SK-N-SH (cell line): ENCODE results near the gene TMEM131L. TPM values are rescaled to one million over a fixed set of nuclear protein-coding genes. Genes with fewer than 3 reads are reported as not detected.

ENCODE experiments used
- CTCF ChIA-PET: fragments of 300-600, 350-600 bp; formaldehyde crosslinking; extraction: SDS; loops from one replicate; lab custom pipeline; 2021; lab: Yijun Ruan, JAX
- POLR2A ChIA-PET: fragments of 350-600 bp; sonication (Branson Sonifier 250); formaldehyde crosslinking; extraction: SDS; loops from one replicate; lab custom pipeline; 2020; ENCODE audit warnings: antibody characterized with exemption, inconsistent platforms; lab: Yijun Ruan, JAX
- DNase-seq: peaks from one replicate; pipeline ENCODE4 v3.0.0; 2012
- H2AFZ ChIP-seq: fragments of 200-600 bp; sonication (generic); 2 replicates; pipeline ENCODE4 v1.8.1; 2016; ENCODE audit warnings: antibody characterized with exemption, mild to moderate bottlenecking, low read depth
- H3F3A ChIP-seq: fragments of 200-600 bp; sonication (generic); replicated peaks from 2 replicates; pipeline ENCODE3; 2016; ENCODE audit warnings: antibody characterized with exemption, mild to moderate bottlenecking; ENCODE audit not compliant: insufficient read depth
- H3K27ac ChIP-seq, 2 experiments: fragments of 200-500 bp in 1 of 2; fragments of 200-600 bp in 1 of 2; sonication (Bioruptor generic) in 1 of 2; sonication (generic), shearing (Covaris generic) in 1 of 2; 2 replicates each; pipeline versions ENCODE4 v1.5.1 to v1.6.1; 2014 to 2016; ENCODE audit warnings: low read depth in 2 of 2, inconsistent platforms in 1 of 2, low read length in 1 of 2, mild to moderate bottlenecking in 1 of 2, mixed read lengths in 1 of 2
- H3K27me3 ChIP-seq: fragments of 200-600 bp; sonication (generic), shearing (Covaris generic); 2 replicates; pipeline ENCODE4 v1.6.1; 2016; ENCODE audit warnings: mixed run types; ENCODE audit not compliant: insufficient read depth
- H3K36me3 ChIP-seq, 2 experiments: fragments of 200-500 bp in 1 of 2; fragments of 200-600 bp in 1 of 2; sonication (Bioruptor generic) in 1 of 2; sonication (generic) in 1 of 2; replicated peaks in 1 of 2; 2 replicates each; pipeline versions ENCODE3 to v1.5.1; 2014 to 2016; ENCODE audit warnings: low read length in 1 of 2, mild to moderate bottlenecking in 1 of 2; ENCODE audit not compliant: insufficient read depth in 2 of 2, control insufficient read depth in 1 of 2
- H3K4me1 ChIP-seq, 2 experiments: fragments of 200-500 bp in 1 of 2; fragments of 200-600 bp in 1 of 2; sonication (Bioruptor generic) in 1 of 2; sonication (generic), shearing (Covaris generic) in 1 of 2; 2 replicates each; pipeline versions ENCODE4 v1.5.1 to v1.6.1; 2014 to 2016; ENCODE audit warnings: low read depth in 1 of 2, low read length in 1 of 2, mixed run types in 1 of 2; ENCODE audit not compliant: insufficient read depth in 2 of 2, control insufficient read depth in 1 of 2
- H3K4me2 ChIP-seq: fragments of 200-600 bp; sonication (generic), shearing (Covaris generic); 2 replicates; pipeline ENCODE4 v1.6.1; 2017; ENCODE audit warnings: mixed run types
- H3K4me3 ChIP-seq, 2 experiments: fragments of 200-500 bp in 1 of 2; fragments of 200-600 bp in 1 of 2; sonication (Bioruptor generic) in 1 of 2; sonication (generic), shearing (Covaris generic) in 1 of 2; 2 replicates each; pipeline versions ENCODE4 v1.5.1 to v1.8.1; 2014 to 2016; ENCODE audit warnings: low read depth in 2 of 2, inconsistent platforms in 1 of 2, low read length in 1 of 2, mild to moderate bottlenecking in 1 of 2, mixed read lengths in 1 of 2, moderate library complexity in 1 of 2
- H3K79me2 ChIP-seq: fragments of 200-600 bp; sonication (generic); 2 replicates; pipeline ENCODE4 v1.8.1; 2017; ENCODE audit warnings: mild to moderate bottlenecking; ENCODE audit not compliant: insufficient read depth
- H3K9ac ChIP-seq: fragments of 200-600 bp; sonication (generic); 2 replicates; pipeline ENCODE4 v1.6.1; 2017; ENCODE audit warnings: mixed run types
- H3K9me2 ChIP-seq: fragments of 200-600 bp; sonication (generic); 2 replicates; pipeline ENCODE4 v1.6.1; 2017; ENCODE audit warnings: mixed run types
- H3K9me3 ChIP-seq: fragments of 200-600 bp; sonication (generic); 2 replicates; pipeline ENCODE4 v1.6.1; 2017; ENCODE audit warnings: mixed run types, mild to moderate bottlenecking, moderate library complexity
- H4K20me1 ChIP-seq: fragments of 200-600 bp; sonication (generic); 2 replicates; pipeline ENCODE4 v1.6.1; 2017; ENCODE audit warnings: mild to moderate bottlenecking, mixed run types; ENCODE audit not compliant: insufficient read depth
- CHD2 ChIP-seq: fragments of 150-350 bp; IDR thresholded peaks from 2 replicates; pipeline ENCODE4 v1.6.1; 2018; ENCODE audit warnings: low read length; ENCODE audit not compliant: partially characterized antibody
- EZH2phosphoT487 ChIP-seq: fragments of 200-600 bp; sonication (generic); IDR thresholded peaks from 2 replicates; pipeline ENCODE4 v1.6.1; 2017; ENCODE audit warnings: low read depth, mixed run types, mild to moderate bottlenecking, antibody characterized with exemption, moderate library complexity, borderline replicate concordance
- FOXJ3 ChIP-seq: sonication (generic); formaldehyde crosslinking; IDR thresholded peaks from 2 replicates; pipeline ENCODE4 v1.5.1; 2020; ENCODE audit warnings: mild to moderate bottlenecking, missing genetic modification reagents
- FOXM1 ChIP-seq: IDR thresholded peaks from 2 replicates; pipeline ENCODE4 v1.4.0; 2012; ENCODE audit warnings: low read depth, mild to moderate bottlenecking
- GABPA ChIP-seq: IDR thresholded peaks from 2 replicates; pipeline ENCODE4 v1.4.0; 2012; ENCODE audit warnings: low read depth, mild to moderate bottlenecking
- JUND ChIP-seq: IDR thresholded peaks from 2 replicates; pipeline ENCODE4 v1.4.0; 2012
- MEF2A ChIP-seq: IDR thresholded peaks from 2 replicates; pipeline ENCODE4 v1.4.0; 2012; ENCODE audit warnings: low read depth, borderline replicate concordance
- NFIC ChIP-seq: IDR thresholded peaks from 2 replicates; pipeline ENCODE4 v1.4.0; 2012; ENCODE audit warnings: borderline replicate concordance
- NRF1 ChIP-seq: IDR thresholded peaks from 2 replicates; pipeline ENCODE4 v1.6.1; 2012; ENCODE audit warnings: low read depth, mild to moderate bottlenecking, low read length
- POLR2AphosphoS5 ChIP-seq: IDR thresholded peaks from 2 replicates; pipeline ENCODE4 v1.6.1; 2012; ENCODE audit warnings: low read depth, low read length
- RCOR1 ChIP-seq: fragments of 150-350 bp; IDR thresholded peaks from 2 replicates; pipeline ENCODE4 v1.6.1; 2017; ENCODE audit warnings: antibody characterized with exemption, low read length
- REST ChIP-seq: IDR thresholded peaks from 2 replicates; pipeline ENCODE4 v1.6.1; 2012; ENCODE audit warnings: mild to moderate bottlenecking, low read depth, low read length, moderate library complexity
- SIN3A ChIP-seq: IDR thresholded peaks from 2 replicates; pipeline ENCODE4 v1.6.1; 2012; ENCODE audit warnings: low read depth, mild to moderate bottlenecking, low read length, moderate library complexity, borderline replicate concordance
- SMC3 ChIP-seq: IDR thresholded peaks from 2 replicates; pipeline ENCODE4 v1.6.1; 2012; ENCODE audit warnings: low read depth, low read length, improper control_type of control experiment
- TAF1 ChIP-seq: IDR thresholded peaks from 2 replicates; pipeline ENCODE4 v1.6.1; 2012; ENCODE audit warnings: low read depth, mild to moderate bottlenecking, low read length, moderate library complexity, borderline replicate concordance
- TEAD4 ChIP-seq: IDR thresholded peaks from 2 replicates; pipeline ENCODE4 v1.4.0; 2012; ENCODE audit warnings: mild to moderate bottlenecking, borderline replicate concordance; ENCODE audit not compliant: insufficient read depth
- USF1 ChIP-seq: IDR thresholded peaks from 2 replicates; pipeline ENCODE4 v1.4.0; 2012; ENCODE audit warnings: low read depth, borderline replicate concordance
- WGBS: methylation state at CpG from one replicate; pipeline ENCODE4 v1.1.6; 2017; ENCODE audit warnings: low lambda C conversion rate; 5-methylcytosine and 5-hydroxymethylcytosine counted together
- polyA plus RNA-seq, 3 experiments: library from polyadenylated mRNA; depleted of rRNA; stranded (reverse); fragments of >200 nt; gene quantifications; 2 replicates each; pipeline ENCODE4 v1.2.3, GENCODE V29; 2012
- TF ChIP-seq, protein P1 (sequence below): fragments of 150-350 bp; IDR thresholded peaks from 2 replicates; pipeline ENCODE4 v1.6.1; 2017; ENCODE audit warnings: antibody characterized with exemption, low read length, low read depth, borderline replicate concordance
- TF ChIP-seq, protein P2 (sequence below): fragments of 150-350 bp; IDR thresholded peaks from 2 replicates; pipeline ENCODE4 v1.6.1; 2016; ENCODE audit warnings: mild to moderate bottlenecking, low read depth, low read length

TMEM131L gene
- polyA plus RNA-seq, 1 of the 3 experiments (the other 2 are of a cell fraction) = 6.2 TPM

DNA sequence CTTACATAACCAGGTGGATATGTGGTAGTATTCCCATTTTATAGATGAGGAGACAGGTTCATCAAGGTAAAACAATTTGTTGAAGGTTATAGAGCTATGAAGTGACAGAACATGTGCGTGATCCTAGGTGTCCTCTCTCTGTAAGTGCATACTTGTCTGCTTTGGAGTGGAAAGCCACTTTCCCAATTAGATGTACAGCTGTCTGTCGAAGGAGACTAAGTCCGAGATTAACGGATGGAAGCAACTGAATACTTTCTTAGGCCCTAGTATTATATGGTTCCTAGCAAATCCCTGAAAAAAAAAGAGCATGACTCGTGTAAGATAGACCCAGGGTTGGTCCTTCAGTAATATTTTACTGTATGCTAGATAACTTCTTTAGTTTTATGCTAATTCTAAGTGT is 19.7 kb downstream of the TMEM131L start:
- H3K4me1 ChIP-seq = peaks cover 0 to 47% of the 10 kb centered on the region in 2 experiments; a peak in 3 of 4 replicates
- H3F3A ChIP-seq = peaks cover 11% of the 10 kb centered on the region
- no peaks in the 10 kb centered on the region for H3K27me3 ChIP-seq
- H3K9ac ChIP-seq = no peak overlapping the region
- no peak overlapping the region for H3K4me3 ChIP-seq
- H2AFZ ChIP-seq = no peak overlapping the region
- no peak for DNase-seq
- TF ChIP-seq MEF2A (no peak), GABPA (no peak), TAF1 (no peak), RCOR1 (no peak), SIN3A (no peak), SMC3 (no peak), POLR2AphosphoS5 (no peak), NRF1 (no peak)
- H3K9me2 ChIP-seq = no peaks in the 10 kb centered on the region
- H3K79me2 ChIP-seq = peaks cover 5% of the 10 kb centered on the region; the same call in 1 of the 2 replicates
- no peaks in the 10 kb centered on the region for H3K36me3 ChIP-seq
- ChIA-PET POLR2A (no interaction called here), CTCF (interaction anchor here (0.6 to 1.6 kb wide), 3 partner anchors 9 to 23 kb away, joined by 3 to 4 read pairs (median 3); no protein-coding TSS in a partner anchor)
- H3K4me2 ChIP-seq = peak overlapping the region; percentile 63
- 87% methylated on average over 5 of the region's 5 CpGs for WGBS
- H4K20me1 ChIP-seq = no peaks in the 10 kb centered on the region
- no peaks in the 10 kb centered on the region for H3K9me3 ChIP-seq
- H3K27ac ChIP-seq = peak overlapping the region in 1 of 2 experiments; percentile 71; a peak in 3 of 4 replicates

DNA sequence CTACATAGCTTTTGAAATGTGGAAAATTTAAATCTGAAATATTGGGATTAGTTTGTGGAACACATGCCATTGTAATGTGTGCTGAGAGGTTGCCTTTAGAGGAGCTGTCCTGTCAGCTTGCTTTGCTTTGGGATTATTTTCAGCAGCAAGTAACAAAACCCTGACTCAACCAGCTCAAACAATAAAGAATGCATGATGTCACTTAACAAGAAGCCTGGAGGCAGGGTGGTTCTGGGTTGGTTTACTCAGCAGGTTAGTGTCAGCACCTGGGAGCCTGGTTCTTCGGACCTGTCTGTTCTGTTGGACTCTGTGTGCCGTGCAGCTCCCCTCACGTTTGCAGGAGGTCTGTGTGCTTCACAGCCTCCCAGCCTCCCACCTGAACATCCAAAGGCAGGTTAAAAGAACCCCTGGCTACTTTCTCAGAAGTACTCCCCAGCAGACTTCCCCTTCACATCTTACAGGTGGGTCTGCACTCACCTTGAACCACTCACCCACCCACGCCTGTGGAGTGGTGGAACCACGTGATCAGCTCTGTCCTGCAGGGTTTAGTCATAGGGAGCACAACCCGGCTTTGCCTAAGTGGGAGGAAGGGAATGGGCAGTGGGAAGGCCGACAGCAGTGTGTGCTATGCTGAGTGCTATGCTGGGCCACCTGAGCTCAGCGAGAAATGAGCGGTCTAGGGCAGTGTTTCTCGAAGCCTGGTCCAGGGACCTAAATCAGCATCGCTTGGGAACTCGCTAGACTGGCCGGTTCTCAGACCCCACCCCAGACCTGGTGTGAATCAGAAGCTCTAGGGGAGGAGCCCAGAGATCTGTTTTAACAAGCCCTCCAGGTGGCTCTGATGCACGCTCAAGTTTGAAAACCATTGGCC is 20.4 kb downstream of the TMEM131L start:
- Histone ChIP-seq H3K4me3 (no peak overlapping the region), H3F3A (peaks cover 11% of the 10 kb centered on the region), H3K27ac (peak overlapping the region in 1 of 2 experiments; percentile 71; a peak in 2 of 4 replicates), H3K27me3 (no peaks in the 10 kb centered on the region), H3K9me2 (no peaks in the 10 kb centered on the region), H3K9ac (0 out of 2 replicates have a peak overlapping the region, but pooled peaks have one; percentile 4), H3K36me3 (no peaks in the 10 kb centered on the region), H3K9me3 (no peaks in the 10 kb centered on the region), H3K79me2 (peaks cover 10% of the 10 kb centered on the region; the same call in 1 of the 2 replicates), H3K4me1 (peaks cover 0 to 47% of the 10 kb centered on the region in 2 experiments; a peak in 3 of 4 replicates), H3K4me2 (peak overlapping the region; percentile 63), H4K20me1 (no peaks in the 10 kb centered on the region), H2AFZ (no peak overlapping the region)
- POLR2A ChIA-PET = no interaction called here
- DNase-seq = no peak
- 77% methylated on average over 6 of the region's 14 CpGs for WGBS
- CTCF ChIA-PET = interaction anchor here (0.6 to 1.6 kb wide), 4 partner anchors 10 to 262 kb away, joined by 3 to 4 read pairs (median 4); no protein-coding TSS in a partner anchor
- TF ChIP-seq JUND (peak; percentile 69), RCOR1 (no peak), NFIC (no peak), FOXM1 (no peak), EZH2phosphoT487 (no peak), POLR2AphosphoS5 (no peak), MEF2A (no peak), REST (0 out of 2 replicates have a peak, but pooled peaks have one; percentile 45), CHD2 (no peak), GABPA (no peak), USF1 (no peak), SMC3 (no peak), TEAD4 (no peak), FOXJ3 (CRISPR knock-in tag) (no peak)
- TF ChIP-seq, protein P1, sequence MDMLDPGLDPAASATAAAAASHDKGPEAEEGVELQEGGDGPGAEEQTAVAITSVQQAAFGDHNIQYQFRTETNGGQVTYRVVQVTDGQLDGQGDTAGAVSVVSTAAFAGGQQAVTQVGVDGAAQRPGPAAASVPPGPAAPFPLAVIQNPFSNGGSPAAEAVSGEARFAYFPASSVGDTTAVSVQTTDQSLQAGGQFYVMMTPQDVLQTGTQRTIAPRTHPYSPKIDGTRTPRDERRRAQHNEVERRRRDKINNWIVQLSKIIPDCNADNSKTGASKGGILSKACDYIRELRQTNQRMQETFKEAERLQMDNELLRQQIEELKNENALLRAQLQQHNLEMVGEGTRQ = no peak
- TF ChIP-seq, protein P2, sequence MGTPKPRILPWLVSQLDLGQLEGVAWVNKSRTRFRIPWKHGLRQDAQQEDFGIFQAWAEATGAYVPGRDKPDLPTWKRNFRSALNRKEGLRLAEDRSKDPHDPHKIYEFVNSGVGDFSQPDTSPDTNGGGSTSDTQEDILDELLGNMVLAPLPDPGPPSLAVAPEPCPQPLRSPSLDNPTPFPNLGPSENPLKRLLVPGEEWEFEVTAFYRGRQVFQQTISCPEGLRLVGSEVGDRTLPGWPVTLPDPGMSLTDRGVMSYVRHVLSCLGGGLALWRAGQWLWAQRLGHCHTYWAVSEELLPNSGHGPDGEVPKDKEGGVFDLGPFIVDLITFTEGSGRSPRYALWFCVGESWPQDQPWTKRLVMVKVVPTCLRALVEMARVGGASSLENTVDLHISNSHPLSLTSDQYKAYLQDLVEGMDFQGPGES = no peak
